Esophagus muscularis mucosa (tissue), 3 donors: ENCODE measurements around the gene C6orf118.

ENCODE experiments used
- CTCF ChIP-seq, 3 experiments: fragments of 200-600 bp in 2 of 3; fragments of 450-650 bp in 1 of 3; sonication (generic) in 2 of 3; IDR thresholded peaks; one replicate each; pipeline ENCODE4 v1.5.1; 2017 to 2019; ENCODE audit warnings: antibody characterized with exemption in 3 of 3, mild to moderate bottlenecking in 2 of 3, moderate library complexity in 1 of 3
- EP300 ChIP-seq: sonication (generic); formaldehyde crosslinking; IDR thresholded peaks from one replicate; pipeline ENCODE4 v1.6.1; 2017; ENCODE audit warnings: antibody characterized with exemption

- no peak for TF ChIP-seq CTCF (IDR thresholded peaks at IDR 0.05)
- no peak for TF ChIP-seq EP300
Observed at GRCh38 chr6:165317723-165318122, 8.3 kb upstream of the C6orf118 start.
